Osteoblast (primary cell): ENCODE results near the gene GRM4. TPM values are rescaled to one million over a fixed set of nuclear protein-coding genes. Genes with fewer than 3 reads are reported as not detected.

ENCODE experiments used
- DNase-seq: peaks from one replicate; pipeline ENCODE4 v3.0.0; 2011; ENCODE audit warnings: low spot score, mixed read lengths; ENCODE audit not compliant: insufficient read length; ENCODE audit errors: missing footprints
- H2AFZ ChIP-seq: 2 replicates; pipeline ENCODE4 v1.6.0; 2011; ENCODE audit warnings: mild to moderate bottlenecking, low read length
- H3K27ac ChIP-seq: 2 replicates; pipeline ENCODE4 v1.5.1; 2011; ENCODE audit warnings: mild to moderate bottlenecking, low read depth, low read length, moderate library complexity
- H3K27me3 ChIP-seq: 2 replicates; pipeline ENCODE4 v1.6.0; 2012; ENCODE audit warnings: mild to moderate bottlenecking, control low read depth, inconsistent platforms, low read length, moderate library complexity; ENCODE audit not compliant: insufficient read depth
- H3K36me3 ChIP-seq: 2 replicates; pipeline ENCODE4 v1.5.1; 2011; ENCODE audit warnings: mild to moderate bottlenecking, low read length, control low read depth, moderate library complexity; ENCODE audit not compliant: insufficient read depth
- H3K4me1 ChIP-seq: 2 replicates; pipeline ENCODE4 v1.5.1; 2011; ENCODE audit warnings: mild to moderate bottlenecking, low read length, control low read depth, moderate library complexity; ENCODE audit not compliant: insufficient read depth
- H3K4me2 ChIP-seq: 2 replicates; pipeline ENCODE4 v1.6.0; 2011; ENCODE audit warnings: mild to moderate bottlenecking, low read length; ENCODE audit not compliant: insufficient read depth
- H3K4me3 ChIP-seq: fragments of 200-600 bp; sonication (generic); 3 replicates; pipeline ENCODE4 v1.5.1; 2012; ENCODE audit warnings: mild to moderate bottlenecking, low read length, inconsistent platforms; ENCODE audit not compliant: insufficient read depth
- H3K79me2 ChIP-seq: 2 replicates; pipeline ENCODE4 v1.6.0; 2012; ENCODE audit warnings: mild to moderate bottlenecking, low read length, control low read depth, inconsistent platforms; ENCODE audit not compliant: insufficient read depth
- H3K9me3 ChIP-seq: 2 replicates; pipeline ENCODE4 v1.5.1; 2011; ENCODE audit warnings: low read depth, low read length, control low read depth
- H4K20me1 ChIP-seq: 2 replicates; pipeline ENCODE4 v1.6.0; 2012; ENCODE audit warnings: mild to moderate bottlenecking, low read length, control low read depth; ENCODE audit not compliant: insufficient read depth
- CTCF ChIP-seq: IDR thresholded peaks from 2 replicates; pipeline ENCODE4 v1.5.1; 2011; ENCODE audit warnings: mild to moderate bottlenecking, low read depth, low read length, moderate library complexity; ENCODE audit errors: extremely low read depth
- total RNA-seq: library from RNA; depleted of rRNA; stranded (reverse); fragments of >200 nt; gene quantifications from 2 replicates; pipeline ENCODE4 v1.2.3, GENCODE V29; 2012

The GRM4 gene
- total RNA-seq, 1 donor: 0.36 TPM

- Histone ChIP-seq H3K79me2 (no peaks in the 10 kb centered on the region), H3K4me2 (no peak overlapping the region), H3K4me3 (no peak overlapping the region), H3K27me3 (peaks cover 36% of the 10 kb centered on the region), H3K4me1 (peaks cover 3% of the 10 kb centered on the region), H3K36me3 (no peaks in the 10 kb centered on the region), H3K27ac (no peak overlapping the region), H2AFZ (no peak overlapping the region), H4K20me1 (no peaks in the 10 kb centered on the region), H3K9me3 (no peaks in the 10 kb centered on the region)
- TF ChIP-seq CTCF: no peak
- no peak for DNase-seq
Measured at GRCh38 chr6:34068462-34069044, 77.3 kb downstream of the GRM4 start.

GRCh38 chr6:34067814-34068213 is 78.1 kb downstream of the GRM4 start:
- no peak for DNase-seq
- TF ChIP-seq CTCF: no peak

GRCh38 chr6:34066772-34067770 is 78.8 kb downstream of the GRM4 start:
- peaks cover 3% of the 10 kb centered on the region for H3K4me1 ChIP-seq
- no peaks in the 10 kb centered on the region for H3K9me3 ChIP-seq
- peaks cover 45% of the 10 kb centered on the region for H3K27me3 ChIP-seq
- no peak for TF ChIP-seq CTCF
- no peak for DNase-seq
- H3K27ac ChIP-seq: no peak overlapping the region
- no peak overlapping the region for H2AFZ ChIP-seq
- H3K4me3 ChIP-seq: no peak overlapping the region
- H3K79me2 ChIP-seq: no peaks in the 10 kb centered on the region
- H3K36me3 ChIP-seq: no peaks in the 10 kb centered on the region
- no peaks in the 10 kb centered on the region for H4K20me1 ChIP-seq
- no peak overlapping the region for H3K4me2 ChIP-seq

More at GRCh38 chr6:34067814-34068213, 78.1 kb downstream of the GRM4 start:
- Histone ChIP-seq H3K4me3 (no peak overlapping the region), H2AFZ (no peak overlapping the region), H3K9me3 (no peaks in the 10 kb centered on the region), H3K27ac (no peak overlapping the region), H3K36me3 (no peaks in the 10 kb centered on the region), H4K20me1 (no peaks in the 10 kb centered on the region), H3K4me1 (peaks cover 3% of the 10 kb centered on the region), H3K79me2 (no peaks in the 10 kb centered on the region), H3K4me2 (no peak overlapping the region), H3K27me3 (peaks cover 43% of the 10 kb centered on the region)

GRCh38 chr6:34066218-34066571 is 79.7 kb downstream of the GRM4 start:
- Histone ChIP-seq H3K79me2 (no peaks in the 10 kb centered on the region), H3K36me3 (no peaks in the 10 kb centered on the region), H3K4me1 (peaks cover 3% of the 10 kb centered on the region), H3K27ac (no peak overlapping the region), H3K4me3 (no peak overlapping the region), H2AFZ (no peak overlapping the region), H3K27me3 (peaks cover 49% of the 10 kb centered on the region), H3K4me2 (no peak overlapping the region), H3K9me3 (no peaks in the 10 kb centered on the region), H4K20me1 (no peaks in the 10 kb centered on the region)
- TF ChIP-seq CTCF: no peak
- no peak for DNase-seq
